Omental fat pad (tissue), 4 donors: ENCODE results near the gene ZNF736. TPM values are rescaled to one million over a fixed set of nuclear protein-coding genes. Genes with fewer than 3 reads are reported as not detected.
"Not testable (repeated sequence)": the region's sequence is repeated elsewhere in the genome, so short reads cannot be mapped to it uniquely, and the experiment has no call there.

Experiments used
- ATAC-seq: fragments of 150-250 bp; one replicate; pipeline ENCODE4 v1.9.1; 2016; ENCODE audit warnings: mild to moderate bottlenecking, moderate library complexity; ENCODE audit not compliant: low FRiP score
- DNase-seq: peaks from one replicate; pipeline ENCODE4 v3.0.0-alpha.2; 2019; ENCODE audit warnings: low spot score
- total RNA-seq, 4 donors: library from RNA; depleted of rRNA; stranded (reverse); fragments of >200 nt; gene quantifications; one replicate each; pipeline ENCODE4 v1.1.0, GENCODE V29; 2016
- TF ChIP-seq, protein P1 (sequence below), 3 donors: fragments of 450-650 bp; IDR thresholded peaks; one replicate each; pipeline ENCODE4 v1.5.1; 2016 to 2017; ENCODE audit warnings: antibody characterized with exemption in 3 of 3, mild to moderate bottlenecking in 3 of 3, moderate library complexity in 2 of 3

ZNF736 gene
- total RNA-seq, 4 donors from 2014 or later = 6.9 to 12.8 (median 8.9) TPM

DNA sequence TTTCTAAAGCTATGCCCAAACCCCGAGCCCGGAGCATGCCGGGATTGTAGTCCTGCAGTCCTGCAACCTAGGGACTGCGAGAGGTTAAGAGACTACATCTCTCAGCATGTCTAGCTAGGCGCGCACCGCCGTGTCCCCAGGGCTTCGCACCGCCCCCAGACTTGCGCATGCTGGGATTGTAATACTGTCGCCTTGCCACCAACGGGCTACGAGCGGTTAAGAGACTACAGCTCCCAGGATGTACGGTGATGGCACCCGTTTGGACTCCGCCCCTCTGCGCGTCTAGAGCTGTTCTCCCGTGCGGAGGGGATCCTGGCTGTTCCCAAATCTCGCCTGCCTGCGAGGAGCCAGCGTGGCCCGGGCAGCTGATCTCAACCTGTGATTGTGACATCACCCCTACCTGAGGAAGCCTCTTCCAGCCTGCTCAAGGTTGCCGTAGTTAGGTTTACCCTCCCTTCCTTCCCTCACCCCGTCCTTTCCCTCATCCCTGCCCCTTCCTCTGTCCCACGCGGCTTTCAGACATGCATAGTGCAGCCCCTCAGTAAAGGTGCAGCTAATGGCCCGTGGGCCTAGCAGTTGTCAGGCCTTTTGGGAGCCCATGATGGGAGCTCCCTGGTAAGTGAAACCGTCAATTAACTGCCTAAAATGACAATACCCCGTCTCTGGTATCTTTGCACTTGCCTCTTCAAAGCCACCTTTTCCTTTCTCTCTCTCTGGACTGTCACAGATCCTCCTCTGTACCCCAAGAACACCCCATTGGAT lies 6.3 kb upstream of the ZNF736 start:
- TF ChIP-seq, protein P1, sequence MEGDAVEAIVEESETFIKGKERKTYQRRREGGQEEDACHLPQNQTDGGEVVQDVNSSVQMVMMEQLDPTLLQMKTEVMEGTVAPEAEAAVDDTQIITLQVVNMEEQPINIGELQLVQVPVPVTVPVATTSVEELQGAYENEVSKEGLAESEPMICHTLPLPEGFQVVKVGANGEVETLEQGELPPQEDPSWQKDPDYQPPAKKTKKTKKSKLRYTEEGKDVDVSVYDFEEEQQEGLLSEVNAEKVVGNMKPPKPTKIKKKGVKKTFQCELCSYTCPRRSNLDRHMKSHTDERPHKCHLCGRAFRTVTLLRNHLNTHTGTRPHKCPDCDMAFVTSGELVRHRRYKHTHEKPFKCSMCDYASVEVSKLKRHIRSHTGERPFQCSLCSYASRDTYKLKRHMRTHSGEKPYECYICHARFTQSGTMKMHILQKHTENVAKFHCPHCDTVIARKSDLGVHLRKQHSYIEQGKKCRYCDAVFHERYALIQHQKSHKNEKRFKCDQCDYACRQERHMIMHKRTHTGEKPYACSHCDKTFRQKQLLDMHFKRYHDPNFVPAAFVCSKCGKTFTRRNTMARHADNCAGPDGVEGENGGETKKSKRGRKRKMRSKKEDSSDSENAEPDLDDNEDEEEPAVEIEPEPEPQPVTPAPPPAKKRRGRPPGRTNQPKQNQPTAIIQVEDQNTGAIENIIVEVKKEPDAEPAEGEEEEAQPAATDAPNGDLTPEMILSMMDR (IDR thresholded peaks at IDR 0.05) = no peak
- DNase-seq (peak; percentile 60), ATAC-seq (peak; percentile 94)

DNA sequence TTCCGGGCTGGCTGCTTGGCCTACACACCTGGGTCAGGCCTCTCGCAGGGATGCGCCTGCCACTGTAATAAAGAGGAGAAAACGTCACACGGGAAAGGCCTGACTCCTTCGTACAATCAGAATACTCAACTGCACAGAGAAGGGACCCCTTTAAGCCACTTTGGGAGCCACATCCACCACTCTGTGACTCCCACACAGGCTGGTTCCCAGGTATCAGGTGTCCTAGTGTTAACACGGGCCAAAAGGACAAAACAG lies 5.8 kb upstream of the ZNF736 start:
- no peak for ATAC-seq
- no peak for DNase-seq
- TF ChIP-seq, protein P1 (IDR thresholded peaks at IDR 0.05) = no peak

DNA sequence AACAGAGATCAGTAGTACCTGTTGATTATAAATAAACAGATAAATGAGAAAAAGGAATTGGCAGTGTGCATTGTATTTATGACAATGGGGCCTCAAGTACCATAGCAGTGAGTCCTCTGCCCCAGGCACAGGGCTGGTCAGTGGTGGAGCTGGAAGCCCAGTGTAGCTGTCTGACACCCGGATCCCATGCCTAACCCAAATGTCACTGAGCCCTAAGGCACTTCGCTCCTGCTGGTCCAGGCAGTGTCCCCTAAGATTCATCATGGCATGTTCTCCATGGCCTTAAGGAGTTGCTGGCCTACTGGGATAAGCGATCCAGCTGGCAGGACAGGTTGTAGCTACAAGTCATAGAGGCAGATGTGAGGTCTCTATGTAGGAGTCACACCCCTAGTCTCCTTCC lies 3.3 kb upstream of the ZNF736 start:
- ATAC-seq = no peak
- TF ChIP-seq, protein P1 (IDR thresholded peaks at IDR 0.05) = no peak
- DNase-seq = no peak

DNA sequence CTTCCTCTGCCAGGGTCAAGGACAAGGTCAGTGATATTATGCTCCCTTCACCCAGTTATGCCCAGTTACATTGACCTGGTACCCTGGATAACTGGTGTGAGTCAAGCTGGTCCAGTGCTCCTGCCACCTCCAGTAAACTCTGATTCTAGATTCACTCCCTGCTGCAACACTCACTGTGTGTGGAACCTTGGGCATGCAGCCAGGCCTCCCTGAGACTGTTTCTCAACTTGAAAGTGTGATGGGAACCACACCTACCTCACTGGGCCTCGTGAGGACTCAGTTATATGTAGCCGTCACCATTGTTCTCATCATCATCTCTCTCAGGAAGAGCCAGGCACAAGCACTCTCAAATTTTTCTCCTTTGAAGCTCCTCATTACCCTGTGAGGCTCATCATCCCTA lies 935 bp upstream of the ZNF736 start:
- ATAC-seq (no peak), DNase-seq (no peak)
- TF ChIP-seq, protein P1 (IDR thresholded peaks at IDR 0.05) = no peak

DNA sequence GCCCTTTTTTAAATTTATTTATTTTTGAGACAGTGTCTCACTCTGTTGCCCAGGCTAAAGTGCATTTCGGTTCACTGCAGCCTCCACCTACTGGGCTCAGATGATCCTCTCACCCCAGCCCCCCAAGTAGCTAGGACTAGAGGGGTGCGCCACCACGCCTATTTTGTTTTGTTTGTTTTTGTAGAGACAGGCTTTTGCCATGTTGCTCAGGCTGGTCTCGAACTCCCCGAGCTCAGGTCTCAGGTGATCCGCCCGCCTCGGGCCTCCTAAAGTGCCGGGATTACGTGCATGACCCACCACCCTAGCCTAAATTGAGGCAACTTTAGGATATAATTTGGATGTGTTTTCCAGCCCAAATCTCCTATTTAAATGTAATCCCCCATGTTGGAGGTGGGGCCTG lies 805 bp downstream of the ZNF736 start:
- DNase-seq (no peak), ATAC-seq (no peak)
- TF ChIP-seq, protein P1 (IDR thresholded peaks at IDR 0.05) = no peak

DNA sequence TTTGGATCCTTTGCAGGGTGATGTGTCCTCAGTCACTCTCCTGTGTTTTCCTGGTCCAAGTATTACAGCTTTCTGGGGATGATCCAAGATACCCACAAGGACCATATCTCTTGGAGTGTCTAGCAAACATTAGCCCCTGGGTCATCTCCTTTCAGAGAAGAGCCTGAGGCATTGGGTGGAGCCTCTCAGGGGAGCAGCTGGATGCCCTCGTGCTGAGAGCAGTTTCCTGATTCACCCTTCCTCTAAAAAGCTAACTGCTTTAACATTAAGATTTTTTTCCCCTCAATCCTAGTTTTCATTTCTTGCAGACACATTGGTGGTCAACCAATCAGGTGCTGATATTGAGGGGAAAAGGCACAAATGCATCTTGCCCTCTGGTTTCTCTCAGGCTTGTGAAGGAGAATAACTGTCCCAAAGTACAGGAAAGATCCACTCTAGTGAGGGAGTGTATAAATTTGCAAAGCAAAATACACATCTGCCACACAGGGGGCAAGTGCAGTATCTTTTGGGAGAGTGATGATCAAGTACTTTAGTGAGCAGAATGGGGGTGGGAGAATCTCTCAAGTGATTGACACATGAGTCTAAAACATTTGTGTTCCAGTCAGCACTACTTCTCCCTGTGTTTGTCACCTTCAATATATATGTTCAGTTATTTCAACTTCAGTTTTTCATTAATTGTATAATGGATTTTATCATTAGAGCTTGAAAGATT lies 2.4 kb downstream of the ZNF736 start:
- DNase-seq, ATAC-seq: not testable (repeated sequence)

DNA sequence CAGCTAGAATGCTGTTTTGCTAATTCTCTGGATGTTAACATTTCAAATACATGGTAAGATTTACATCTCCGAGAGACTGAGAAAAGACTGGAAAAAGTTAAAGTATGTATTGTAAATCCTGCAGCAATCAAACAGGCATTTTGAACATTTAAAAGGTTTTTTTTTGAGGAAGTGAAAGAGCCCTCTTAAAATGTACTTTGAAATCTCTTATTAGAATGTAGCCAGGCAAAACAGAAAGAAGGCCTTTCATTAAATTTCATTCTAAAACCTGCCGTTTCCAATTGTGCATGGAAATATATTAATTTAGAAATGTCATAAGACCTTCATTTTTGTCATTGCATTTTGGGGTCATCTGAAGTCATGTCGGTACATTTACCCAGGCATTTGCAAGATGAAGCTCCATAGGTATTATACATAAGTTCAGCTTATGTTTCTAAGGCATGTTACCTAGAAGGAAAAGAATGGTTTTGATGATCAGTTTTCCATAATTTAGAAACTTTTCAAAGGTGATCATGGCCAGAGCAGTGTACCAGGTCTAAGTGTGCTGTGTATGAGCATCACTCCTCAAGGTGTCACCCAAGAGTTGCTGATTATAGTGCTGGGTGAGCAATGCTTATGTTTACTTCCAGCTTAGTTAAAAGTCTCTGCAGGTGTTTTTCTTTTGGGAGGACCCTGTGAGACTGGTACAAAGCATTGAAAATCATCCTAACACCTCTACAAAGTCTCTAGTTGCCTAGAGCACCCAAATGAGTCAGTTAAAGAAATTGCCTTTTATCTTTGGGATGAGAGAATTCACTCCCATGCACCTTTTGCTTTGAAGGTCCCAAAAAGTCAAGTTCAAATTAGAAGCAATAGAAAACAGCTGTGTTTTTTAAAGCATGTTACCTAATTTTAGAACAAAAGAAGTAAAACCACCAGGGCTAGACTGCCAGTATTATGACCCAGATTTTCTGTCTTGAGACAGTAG lies 7.1 kb downstream of the ZNF736 start:
- DNase-seq = no peak
- TF ChIP-seq, protein P1 (IDR thresholded peaks at IDR 0.05) = no peak
- no peak for ATAC-seq

DNA sequence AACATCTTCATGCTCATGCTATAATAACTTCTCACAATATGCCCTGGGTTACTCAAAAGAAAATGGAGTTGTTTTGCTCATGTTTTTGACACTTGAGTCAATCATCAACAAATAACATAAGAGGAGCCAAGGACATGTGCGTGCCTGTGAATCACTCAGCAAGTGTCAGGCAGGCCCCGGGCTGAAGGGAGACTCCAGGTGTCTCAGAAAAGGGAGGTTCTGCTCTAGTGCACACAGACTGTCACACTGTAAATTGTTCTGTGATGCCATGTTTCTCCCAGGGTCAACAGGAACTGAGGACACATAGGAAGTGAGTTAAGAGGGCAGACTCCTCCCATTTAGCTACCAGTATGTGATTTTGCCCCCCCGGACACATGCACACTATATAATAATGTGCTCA lies 10.4 kb downstream of the ZNF736 start:
- ATAC-seq, DNase-seq: not testable (repeated sequence)

DNA sequence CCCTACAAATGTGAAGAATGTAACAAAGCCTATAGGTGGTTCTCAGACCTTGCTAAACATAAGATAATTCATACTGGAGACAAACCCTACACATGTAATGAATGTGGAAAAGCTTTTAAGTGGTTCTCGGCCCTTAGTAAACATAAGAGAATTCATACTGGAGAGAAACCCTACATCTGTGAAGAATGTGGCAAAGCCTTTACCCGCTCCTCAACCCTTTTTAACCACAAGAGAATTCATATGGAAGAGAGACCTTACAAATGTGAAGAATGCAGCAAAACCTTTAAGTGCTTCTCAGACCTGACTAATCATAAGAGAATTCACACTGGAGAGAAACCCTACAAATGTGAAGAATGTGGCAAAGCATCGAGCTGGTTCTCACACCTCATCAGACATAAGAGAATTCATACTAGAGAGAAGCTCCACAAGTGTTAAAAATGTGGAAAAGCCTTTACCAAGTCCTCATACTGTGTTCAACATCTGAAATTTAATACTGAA lies 35.0 kb downstream of the ZNF736 start:
- not testable (repeated sequence) for ATAC-seq, DNase-seq
